SJSA1 (cell line): ENCODE measurements around the gene RASGRF2. TPM values are rescaled to one million over a fixed set of nuclear protein-coding genes. Genes with fewer than 3 reads are reported as not detected.

Source experiments
- DNase-seq, 2 experiments: peaks; one replicate each; pipeline ENCODE4 v3.0.0-alpha.2; 2015 to 2020; ENCODE audit warnings: low spot score in 2 of 2, low read depth in 1 of 2
- H3K27ac ChIP-seq: fragments of 250-450 bp; sonication (Bioruptor Pico); 2 replicates; pipeline ENCODE4 v1.5.1; 2020; ENCODE audit warnings: mild to moderate bottlenecking, moderate library complexity
- H3K27me3 ChIP-seq: fragments of 250-450 bp; sonication (Bioruptor Pico); replicated peaks from 2 replicates; pipeline ENCODE4 v1.5.1; 2020; ENCODE audit warnings: mild to moderate bottlenecking, moderate library complexity
- H3K36me3 ChIP-seq: fragments of 250-450 bp; sonication (Bioruptor Pico); 2 replicates; pipeline ENCODE4 v1.5.1; 2020; ENCODE audit warnings: mild to moderate bottlenecking
- H3K4me1 ChIP-seq: fragments of 250-450 bp; sonication (Bioruptor Pico); replicated peaks from 2 replicates; pipeline ENCODE4 v1.6.1; 2021; ENCODE audit warnings: mild to moderate bottlenecking
- H3K4me3 ChIP-seq: fragments of 250-450 bp; sonication (Bioruptor Pico); 2 replicates; pipeline ENCODE4 v1.5.1; 2020; ENCODE audit warnings: mild to moderate bottlenecking
- H3K9me3 ChIP-seq: fragments of 250-450 bp; sonication (Bioruptor Pico); replicated peaks from 2 replicates; pipeline ENCODE4 v1.5.1; 2020; ENCODE audit warnings: mild to moderate bottlenecking
- total RNA-seq: library from RNA; depleted of rRNA; stranded (reverse); fragments of >200 nt; shearing (Covaris generic); gene quantifications from 2 replicates; pipeline ENCODE4 v1.2.3, GENCODE V29; 2014

Gene RASGRF2
- total RNA-seq, 1 experiment from 2014 or later, result 12.5 TPM

DNA sequence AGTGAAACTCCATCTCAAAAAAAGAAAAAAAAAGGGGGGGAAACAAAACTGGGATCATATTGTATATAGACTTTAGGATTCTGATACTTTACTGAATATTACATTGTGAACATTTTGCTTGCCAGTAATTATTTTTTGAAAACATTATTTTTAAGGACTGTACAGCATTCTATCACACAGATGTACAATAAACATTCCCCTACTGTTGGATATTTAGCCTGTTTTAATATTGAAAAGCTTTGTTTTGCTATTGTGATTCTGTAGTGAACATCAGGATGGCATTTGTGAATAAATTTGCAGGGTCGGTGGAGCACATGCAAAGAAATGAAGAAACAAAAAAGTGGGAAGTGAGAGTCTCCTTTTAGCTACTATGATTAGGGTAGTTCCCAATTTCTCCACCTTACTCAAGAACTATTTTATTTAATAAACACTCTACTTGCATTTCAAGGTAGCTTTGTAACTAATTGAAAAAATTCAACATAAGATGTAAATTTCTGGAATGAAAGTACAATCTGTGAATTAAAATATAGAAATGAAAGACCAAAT is 18.7 kb downstream of the RASGRF2 start:
- no peak overlapping the region for H3K4me3 ChIP-seq
- no peak for DNase-seq
- no peak overlapping the region for H3K27ac ChIP-seq
- H3K27me3 ChIP-seq, result no peaks in the 10 kb centered on the region
- peaks cover 26% of the 10 kb centered on the region for H3K4me1 ChIP-seq
- H3K9me3 ChIP-seq, result no peaks in the 10 kb centered on the region
- H3K36me3 ChIP-seq, result no peaks in the 10 kb centered on the region

DNA sequence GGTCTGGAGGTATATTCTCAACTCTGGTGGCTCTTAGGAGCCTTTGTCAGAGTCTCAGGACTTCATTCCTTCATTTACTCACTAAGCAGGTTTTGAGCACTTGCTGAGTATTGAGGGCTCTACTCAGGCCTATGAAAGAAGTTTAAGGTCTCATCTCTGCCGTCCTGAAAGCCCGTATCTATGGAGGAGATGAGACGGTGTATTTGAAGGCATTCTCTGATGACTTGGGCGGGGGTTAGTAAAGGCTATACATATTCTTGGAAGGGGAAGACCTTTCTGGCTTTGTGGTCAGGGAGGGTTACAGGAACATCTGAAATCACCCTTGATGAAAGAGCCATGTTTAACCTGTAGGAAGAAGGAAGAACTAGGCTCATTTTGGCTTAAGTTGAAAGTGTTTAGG is 21.9 kb downstream of the RASGRF2 start:
- H3K4me3 ChIP-seq, result no peak overlapping the region
- no peaks in the 10 kb centered on the region for H3K36me3 ChIP-seq
- no peaks in the 10 kb centered on the region for H3K9me3 ChIP-seq
- no peak overlapping the region for H3K27ac ChIP-seq
- no peak for DNase-seq
- no peaks in the 10 kb centered on the region for H3K27me3 ChIP-seq
- H3K4me1 ChIP-seq, result peaks cover 10% of the 10 kb centered on the region

DNA sequence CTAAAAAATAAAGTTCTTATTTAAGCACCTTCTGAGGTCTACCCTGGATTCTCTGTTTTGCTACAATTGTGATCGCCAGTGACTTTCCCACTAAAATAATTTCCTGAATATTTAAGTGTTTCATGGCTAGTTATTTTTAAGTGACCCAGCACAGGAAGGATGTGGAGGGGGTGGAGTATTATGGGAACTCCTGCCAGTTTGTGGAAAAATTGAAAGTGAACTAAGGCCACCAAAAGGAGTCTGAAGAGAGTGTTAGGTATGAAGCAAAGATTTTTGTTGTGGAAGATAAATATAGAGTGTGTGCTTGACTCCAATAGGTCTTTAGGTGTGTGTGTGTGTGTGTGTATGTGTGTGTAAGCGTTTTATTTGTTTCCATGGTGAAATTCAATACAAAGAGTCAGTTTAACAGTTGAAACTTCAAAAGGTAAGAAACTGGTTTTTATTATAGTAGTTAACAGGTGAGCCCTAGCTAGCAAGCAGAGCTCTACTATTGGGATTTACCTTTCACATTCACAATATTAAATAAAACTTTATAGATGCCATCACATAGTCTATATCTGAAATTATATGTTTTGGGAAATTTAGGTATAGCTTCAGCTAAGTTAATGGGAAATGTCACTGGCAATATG is 25.6 kb downstream of the RASGRF2 start:
- peaks cover 10% of the 10 kb centered on the region for H3K4me1 ChIP-seq
- no peaks in the 10 kb centered on the region for H3K27me3 ChIP-seq
- no peak overlapping the region for H3K27ac ChIP-seq
- no peaks in the 10 kb centered on the region for H3K36me3 ChIP-seq
- DNase-seq, result no peak
- no peaks in the 10 kb centered on the region for H3K9me3 ChIP-seq
- no peak overlapping the region for H3K4me3 ChIP-seq

DNA sequence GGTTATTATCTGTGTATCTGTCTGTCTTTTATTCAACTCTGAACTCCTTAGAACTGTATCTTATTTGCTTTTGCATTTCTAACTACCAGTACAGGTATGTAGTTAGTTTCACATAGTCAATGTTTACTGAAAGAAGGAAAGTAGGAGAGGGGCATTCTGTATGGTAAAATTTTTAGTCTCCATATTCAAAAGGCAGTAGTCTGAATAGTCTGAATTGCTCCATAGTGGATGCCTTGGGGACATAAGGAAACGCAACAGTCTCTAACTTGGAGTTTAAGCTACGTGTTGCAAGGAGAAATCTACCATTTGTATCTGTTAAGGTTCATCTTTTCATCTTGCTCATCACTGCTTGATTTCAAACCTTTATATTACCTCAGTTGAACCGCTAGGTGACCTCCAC is 26.2 kb downstream of the RASGRF2 start:
- Histone ChIP-seq H3K9me3 (no peaks in the 10 kb centered on the region), H3K36me3 (no peaks in the 10 kb centered on the region), H3K4me1 (peaks cover 14% of the 10 kb centered on the region), H3K27me3 (no peaks in the 10 kb centered on the region), H3K27ac (no peak overlapping the region), H3K4me3 (no peak overlapping the region)
- no peak for DNase-seq

DNA sequence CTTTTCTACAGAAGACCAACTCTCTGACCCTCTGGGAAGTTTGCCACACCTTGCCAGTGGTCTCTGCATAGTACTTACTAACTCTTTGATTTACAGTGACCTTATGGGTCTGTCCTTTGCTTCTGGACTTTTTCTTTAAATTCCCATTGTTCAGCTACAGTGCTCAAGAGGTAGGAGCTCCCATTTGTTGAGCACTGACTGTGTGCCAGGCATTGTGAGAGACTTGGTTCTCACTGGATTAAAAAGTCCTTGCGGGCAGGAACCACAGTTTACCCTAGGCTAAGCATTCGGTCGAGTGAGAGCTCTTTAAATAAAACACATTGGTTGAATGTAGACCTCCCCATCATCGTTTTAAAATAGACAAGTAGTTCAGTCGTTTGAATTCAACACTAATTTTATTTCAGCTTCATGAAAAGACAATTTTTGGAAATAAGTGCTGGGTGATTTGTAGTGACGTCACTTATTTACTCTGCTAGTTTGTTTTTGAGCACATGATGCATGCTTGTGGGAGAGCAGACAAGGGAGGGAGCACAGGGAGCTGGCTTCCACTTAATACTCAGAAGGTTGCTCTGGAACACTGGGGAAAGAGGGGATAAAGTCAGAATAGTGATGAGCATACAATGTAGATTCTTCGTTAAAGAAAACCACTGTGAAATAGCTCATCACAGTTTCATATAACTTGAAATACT is 27.1 kb downstream of the RASGRF2 start:
- H3K4me3 ChIP-seq, result no peak overlapping the region
- no peaks in the 10 kb centered on the region for H3K27me3 ChIP-seq
- no peaks in the 10 kb centered on the region for H3K36me3 ChIP-seq
- no peaks in the 10 kb centered on the region for H3K9me3 ChIP-seq
- no peak overlapping the region for H3K27ac ChIP-seq
- peaks cover 14% of the 10 kb centered on the region for H3K4me1 ChIP-seq
- DNase-seq, result no peak

DNA sequence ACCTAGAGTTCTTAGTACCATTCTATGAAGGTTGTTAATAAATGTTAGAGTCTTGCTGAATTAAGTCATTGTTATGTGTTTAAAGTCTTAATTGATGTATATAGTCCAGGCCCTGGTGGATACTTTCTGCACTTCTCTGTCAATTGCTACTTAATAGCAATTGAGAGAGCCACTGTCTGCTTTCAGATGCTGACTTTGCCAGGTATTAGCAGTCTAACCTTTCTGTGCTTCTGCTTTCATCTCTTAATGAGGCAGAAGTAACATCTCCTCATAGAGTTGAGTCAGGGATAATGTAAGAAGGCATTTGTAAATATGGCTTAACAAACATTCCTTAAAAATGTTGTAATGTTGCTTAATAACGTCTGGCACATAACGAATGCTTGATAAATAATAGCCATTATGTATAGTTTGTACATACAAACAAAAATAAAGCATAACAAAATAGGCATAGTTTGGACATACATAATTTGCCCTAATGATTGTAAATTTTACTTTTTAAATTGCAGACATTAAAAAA is 28.3 kb downstream of the RASGRF2 start:
- H3K27me3 ChIP-seq, result no peaks in the 10 kb centered on the region
- H3K9me3 ChIP-seq, result no peaks in the 10 kb centered on the region
- H3K27ac ChIP-seq, result no peak overlapping the region
- DNase-seq, result no peak
- no peaks in the 10 kb centered on the region for H3K36me3 ChIP-seq
- H3K4me1 ChIP-seq, result peaks cover 14% of the 10 kb centered on the region
- no peak overlapping the region for H3K4me3 ChIP-seq

DNA sequence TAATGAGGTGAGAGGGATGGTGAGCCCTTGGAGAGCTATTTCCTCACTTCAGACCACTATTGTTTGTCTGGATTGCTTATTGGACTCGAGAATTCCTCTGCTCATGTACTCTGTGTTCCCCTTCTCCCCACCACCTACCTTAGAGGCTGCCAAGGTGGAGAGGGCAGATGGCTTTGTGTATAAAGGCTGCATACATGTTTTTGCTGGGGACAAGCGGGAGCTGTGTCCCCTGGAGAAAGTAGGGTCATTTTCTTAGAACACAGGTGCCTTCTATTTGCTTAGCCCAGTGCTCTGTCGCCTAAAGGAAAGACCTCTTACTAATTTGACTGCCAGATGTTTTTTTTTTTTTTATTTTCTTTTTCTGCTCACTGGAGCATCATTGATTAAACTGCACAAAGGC is 29.7 kb downstream of the RASGRF2 start:
- H3K9me3 ChIP-seq, result no peaks in the 10 kb centered on the region
- H3K4me1 ChIP-seq, result peaks cover 14% of the 10 kb centered on the region
- no peaks in the 10 kb centered on the region for H3K27me3 ChIP-seq
- H3K36me3 ChIP-seq, result no peaks in the 10 kb centered on the region
- H3K4me3 ChIP-seq, result no peak overlapping the region
- no peak overlapping the region for H3K27ac ChIP-seq
- DNase-seq, result no peak

DNA sequence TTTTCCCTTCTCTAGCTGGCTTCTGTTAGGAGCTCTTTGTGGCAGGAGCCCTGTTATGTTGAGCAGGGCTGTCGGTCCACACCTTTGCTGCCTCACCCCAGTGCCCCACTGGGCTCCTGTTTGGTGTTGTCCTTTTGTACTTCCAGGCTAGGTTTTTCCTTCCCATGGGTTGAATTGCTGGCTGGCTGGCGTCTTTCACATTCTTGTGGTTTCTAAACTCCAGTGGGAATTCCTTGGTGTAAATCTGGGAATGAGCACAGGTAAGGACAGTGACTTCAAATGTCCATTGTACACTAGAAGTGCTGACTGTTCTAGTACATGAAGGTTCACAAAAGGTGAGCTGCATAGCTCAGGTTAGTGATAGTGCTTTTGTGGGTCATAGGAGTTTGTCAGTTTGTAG is 30.4 kb downstream of the RASGRF2 start:
- Histone ChIP-seq H3K4me3 (no peak overlapping the region), H3K9me3 (no peaks in the 10 kb centered on the region), H3K27ac (no peak overlapping the region), H3K36me3 (no peaks in the 10 kb centered on the region), H3K27me3 (no peaks in the 10 kb centered on the region), H3K4me1 (peaks cover 14% of the 10 kb centered on the region)
- no peak for DNase-seq

DNA sequence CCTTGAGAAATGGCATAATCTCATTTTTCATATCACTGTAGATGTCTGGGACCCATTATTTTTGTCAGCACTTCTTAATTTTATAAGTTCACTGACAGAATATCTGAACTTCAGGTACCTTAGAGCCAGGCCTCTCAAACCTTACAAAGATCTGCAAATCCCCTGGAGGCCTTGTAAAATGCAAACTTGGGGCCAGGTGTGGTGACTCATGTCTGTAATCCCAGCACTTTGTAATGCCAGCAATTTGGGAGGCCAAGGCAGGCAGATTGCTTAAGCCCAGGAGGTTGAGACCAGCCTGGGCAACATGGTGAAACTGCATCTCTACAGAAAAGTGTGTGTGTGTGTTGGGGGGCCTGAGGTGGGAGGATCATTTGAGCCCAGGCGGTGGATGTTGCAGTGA is 30.8 kb downstream of the RASGRF2 start:
- Histone ChIP-seq H3K27me3 (no peaks in the 10 kb centered on the region), H3K4me3 (no peak overlapping the region), H3K4me1 (peaks cover 14% of the 10 kb centered on the region), H3K9me3 (no peaks in the 10 kb centered on the region), H3K36me3 (no peaks in the 10 kb centered on the region), H3K27ac (no peak overlapping the region)
- no peak for DNase-seq

DNA sequence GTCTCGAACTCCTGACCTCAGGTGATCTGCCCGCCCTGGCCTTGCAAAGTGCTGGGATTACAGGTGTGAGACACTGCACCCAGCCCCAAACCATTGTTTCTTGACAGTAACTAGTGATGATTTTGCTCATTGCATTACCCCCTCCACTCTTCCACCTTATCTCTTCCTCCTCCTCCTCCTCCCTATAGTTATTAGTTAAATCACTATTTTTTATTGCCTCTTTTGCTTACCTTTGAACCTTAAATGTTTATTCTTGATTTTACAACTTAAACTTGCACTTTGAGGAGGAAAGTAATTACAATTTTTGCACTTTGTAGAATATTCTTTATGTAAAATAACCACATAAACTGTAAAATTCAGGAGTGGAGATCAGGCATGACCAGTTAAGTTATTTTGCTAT is 35.7 kb downstream of the RASGRF2 start:
- Histone ChIP-seq H3K4me3 (no peak overlapping the region), H3K27ac (no peak overlapping the region), H3K9me3 (no peaks in the 10 kb centered on the region), H3K27me3 (no peaks in the 10 kb centered on the region), H3K4me1 (peaks cover 2% of the 10 kb centered on the region), H3K36me3 (no peaks in the 10 kb centered on the region)
- no peak for DNase-seq

DNA sequence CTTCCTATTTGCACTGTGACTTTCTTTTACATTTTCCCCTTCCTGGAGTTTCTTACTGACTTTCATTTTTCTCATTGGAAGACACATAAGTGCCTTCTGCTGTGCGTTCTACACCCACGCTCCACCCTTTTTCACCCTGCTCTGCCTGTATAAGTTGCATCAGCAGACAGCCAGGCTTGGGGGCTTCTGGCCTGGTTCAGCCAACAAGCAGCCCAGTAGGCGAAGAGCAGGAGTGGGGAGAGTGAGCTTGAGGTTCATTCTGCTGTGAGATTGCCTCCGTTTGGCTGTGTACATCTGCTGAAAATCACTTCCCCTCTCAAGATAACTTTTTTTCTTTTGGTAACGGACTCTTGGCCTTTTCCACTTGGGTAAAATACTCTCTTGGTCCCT is 38.4 kb downstream of the RASGRF2 start:
- Histone ChIP-seq H3K36me3 (no peaks in the 10 kb centered on the region), H3K4me1 (no peaks in the 10 kb centered on the region), H3K4me3 (no peak overlapping the region), H3K9me3 (no peaks in the 10 kb centered on the region), H3K27ac (no peak overlapping the region), H3K27me3 (no peaks in the 10 kb centered on the region)
- no peak for DNase-seq

DNA sequence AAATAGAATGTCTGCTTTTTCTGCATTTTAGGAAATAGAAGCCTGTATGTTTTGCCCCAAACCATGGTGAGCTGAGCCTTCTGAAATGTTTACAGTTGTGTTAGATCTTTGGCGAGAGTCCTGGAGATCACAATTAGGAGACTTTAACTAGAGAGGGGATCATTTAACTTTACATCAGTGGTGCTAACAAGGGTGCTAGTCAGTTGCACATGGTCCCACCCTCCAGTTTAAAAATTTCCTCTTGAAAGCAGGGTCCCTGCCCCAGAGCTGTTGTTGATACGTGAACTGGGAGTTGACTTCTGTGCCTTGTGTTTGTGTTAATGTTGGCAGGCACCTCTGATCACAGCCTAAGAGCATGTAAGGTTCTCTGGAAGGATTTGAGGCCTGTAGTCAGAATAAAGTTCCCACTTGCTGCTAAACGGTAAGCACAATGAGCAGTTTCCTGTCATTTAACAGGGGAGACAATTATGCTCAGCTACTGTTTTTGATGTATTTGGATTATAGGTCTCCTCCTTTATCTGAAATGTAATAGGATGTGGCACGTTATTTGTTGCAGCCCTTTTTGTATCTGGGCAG is 43.7 kb downstream of the RASGRF2 start:
- Histone ChIP-seq H3K9me3 (no peaks in the 10 kb centered on the region), H3K4me1 (no peaks in the 10 kb centered on the region), H3K27ac (no peak overlapping the region), H3K27me3 (no peaks in the 10 kb centered on the region), H3K4me3 (no peak overlapping the region), H3K36me3 (no peaks in the 10 kb centered on the region)
- DNase-seq, result no peak

DNA sequence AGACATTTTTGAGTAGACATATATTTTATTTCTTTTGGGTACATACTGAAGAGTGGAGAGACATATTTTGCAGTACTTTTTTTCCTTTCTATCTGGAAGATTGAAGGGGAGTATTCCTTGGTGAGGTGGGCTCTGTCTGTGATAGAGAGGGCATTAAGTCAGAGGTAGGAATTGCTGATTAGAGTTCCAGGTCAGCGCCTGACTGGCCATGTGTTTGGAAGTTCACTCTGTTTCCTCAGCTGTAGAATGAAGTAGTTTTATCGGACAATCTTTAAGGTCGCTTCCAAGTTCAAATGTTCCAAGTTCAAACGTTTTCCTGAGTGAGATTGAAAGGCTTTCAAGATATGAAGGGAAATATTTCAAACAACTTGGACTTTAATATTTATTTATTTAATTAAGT is 45.5 kb downstream of the RASGRF2 start:
- H3K27me3 ChIP-seq, result no peaks in the 10 kb centered on the region
- no peak overlapping the region for H3K4me3 ChIP-seq
- DNase-seq, result no peak
- H3K4me1 ChIP-seq, result peaks cover 6% of the 10 kb centered on the region
- no peak overlapping the region for H3K27ac ChIP-seq
- H3K9me3 ChIP-seq, result no peaks in the 10 kb centered on the region; the same call in 1 of the 2 replicates
- H3K36me3 ChIP-seq, result no peaks in the 10 kb centered on the region

DNA sequence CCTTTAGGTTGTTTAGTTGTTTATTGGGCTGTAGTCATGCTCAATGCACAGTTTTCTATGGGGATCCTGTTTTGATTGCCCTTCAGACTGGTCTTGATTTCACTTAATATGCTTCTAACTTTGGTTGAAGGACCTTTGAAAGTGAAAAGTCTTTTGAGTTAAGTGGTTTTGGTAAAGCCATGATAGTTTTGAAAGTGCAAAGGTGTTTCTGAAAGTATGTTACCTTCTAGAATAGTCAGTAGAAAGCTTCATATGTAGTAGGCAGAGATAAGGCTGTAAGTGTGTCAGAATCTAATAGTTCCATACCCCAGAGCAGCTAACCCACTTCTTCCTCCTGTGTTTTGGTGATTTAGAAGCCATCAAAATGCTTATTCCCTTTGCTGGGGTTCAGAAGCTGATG is 46.1 kb downstream of the RASGRF2 start:
- Histone ChIP-seq H3K36me3 (no peaks in the 10 kb centered on the region), H3K4me3 (no peak overlapping the region), H3K27me3 (no peaks in the 10 kb centered on the region), H3K4me1 (peaks cover 8% of the 10 kb centered on the region), H3K9me3 (no peaks in the 10 kb centered on the region; the same call in 1 of the 2 replicates), H3K27ac (no peak overlapping the region)
- DNase-seq, result no peak
